Rectal smooth muscle tissue (tissue), 1 donor: ENCODE measurements around the gene ARL5A.
"Not testable (repeated sequence)": the region's sequence is repeated elsewhere in the genome, so short reads cannot be mapped to it uniquely, and the experiment has no call there.

Source experiments
- H3K27ac ChIP-seq: one replicate; pipeline ENCODE4 v1.7.0; 2013; ENCODE audit warnings: low read depth, low read length, inconsistent platforms
- H3K27me3 ChIP-seq: one replicate; pipeline ENCODE4 v1.7.0; 2013; ENCODE audit warnings: low read length; ENCODE audit not compliant: control insufficient read depth, insufficient read depth
- H3K36me3 ChIP-seq: one replicate; pipeline ENCODE4 v1.7.0; 2013; ENCODE audit warnings: low read length; ENCODE audit not compliant: control insufficient read depth, insufficient read depth
- H3K4me1 ChIP-seq: one replicate; pipeline ENCODE4 v1.7.0; 2013; ENCODE audit warnings: low read length; ENCODE audit not compliant: control insufficient read depth, insufficient read depth
- H3K4me3 ChIP-seq: one replicate; pipeline ENCODE4 v1.7.0; 2013; ENCODE audit warnings: low read length
- H3K9ac ChIP-seq: one replicate; pipeline ENCODE4 v1.7.0; 2013; ENCODE audit warnings: low read length

ARL5A gene

GRCh38 chr2:151805961-151806360, 22.3 kb downstream of the ARL5A start:
- no peak overlapping the region for H3K27ac ChIP-seq
- no peaks in the 10 kb centered on the region for H3K4me1 ChIP-seq
- no peaks in the 10 kb centered on the region for H3K27me3 ChIP-seq
- no peak overlapping the region for H3K9ac ChIP-seq
- no peak overlapping the region for H3K4me3 ChIP-seq
- peaks cover 7% of the 10 kb centered on the region for H3K36me3 ChIP-seq

DNA sequence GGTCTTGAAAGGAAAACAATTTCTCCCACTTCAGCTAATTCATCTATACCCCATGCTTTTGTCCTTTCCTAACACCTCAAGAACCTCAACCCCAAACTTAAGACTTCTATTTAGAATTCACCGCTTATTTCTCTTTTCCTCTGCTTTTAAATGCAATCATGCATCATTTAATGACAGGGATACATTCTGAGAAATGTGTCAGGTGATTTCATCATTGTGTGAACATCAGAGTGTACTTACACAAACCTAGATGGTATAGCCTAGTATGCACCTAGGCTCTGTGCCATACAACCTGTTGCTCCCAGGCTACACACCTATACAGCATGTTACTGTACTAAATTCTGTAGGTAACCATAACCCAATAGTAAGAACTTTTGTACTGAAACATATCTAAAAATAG, 22.9 kb downstream of the ARL5A start:
- no peak overlapping the region for H3K9ac ChIP-seq
- H3K27me3 ChIP-seq, result no peaks in the 10 kb centered on the region
- peaks cover 7% of the 10 kb centered on the region for H3K36me3 ChIP-seq
- H3K27ac ChIP-seq, result no peak overlapping the region
- H3K4me1 ChIP-seq, result no peaks in the 10 kb centered on the region
- H3K4me3 ChIP-seq, result no peak overlapping the region

GRCh38 chr2:151803811-151804210, 24.4 kb downstream of the ARL5A start:
- H3K4me1 ChIP-seq, result no peaks in the 10 kb centered on the region
- no peak overlapping the region for H3K9ac ChIP-seq
- H3K4me3 ChIP-seq, result no peak overlapping the region
- peaks cover 5% of the 10 kb centered on the region for H3K36me3 ChIP-seq
- no peaks in the 10 kb centered on the region for H3K27me3 ChIP-seq
- H3K27ac ChIP-seq, result no peak overlapping the region

GRCh38 chr2:151802315-151802714, 25.9 kb downstream of the ARL5A start:
- peaks cover 4% of the 10 kb centered on the region for H3K36me3 ChIP-seq
- H3K4me3 ChIP-seq, result no peak overlapping the region
- H3K4me1 ChIP-seq, result no peaks in the 10 kb centered on the region
- H3K9ac ChIP-seq, result no peak overlapping the region
- H3K27ac ChIP-seq, result no peak overlapping the region
- no peaks in the 10 kb centered on the region for H3K27me3 ChIP-seq

DNA sequence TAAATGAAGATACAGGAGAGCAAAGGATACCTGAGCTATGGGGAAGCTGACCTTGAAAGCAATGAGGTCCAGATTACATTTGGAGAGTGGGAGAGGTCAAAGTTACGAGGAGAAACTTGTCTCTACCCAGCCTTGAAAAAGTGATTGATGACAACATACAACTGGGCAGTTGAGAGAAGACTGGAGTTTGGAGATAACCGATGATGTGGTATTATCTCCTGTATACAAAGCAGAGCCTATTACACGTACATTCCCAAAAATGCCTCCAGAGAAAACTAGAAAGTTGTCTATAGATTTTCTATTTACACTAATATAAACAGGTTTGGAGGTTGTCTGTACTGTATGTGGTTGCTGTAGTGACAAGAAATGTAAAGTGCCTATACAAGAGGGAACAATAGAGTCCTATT, 28.3 kb downstream of the ARL5A start:
- Histone ChIP-seq H3K36me3 (no peaks in the 10 kb centered on the region), H3K27ac (no peak overlapping the region), H3K4me3 (no peak overlapping the region)

DNA sequence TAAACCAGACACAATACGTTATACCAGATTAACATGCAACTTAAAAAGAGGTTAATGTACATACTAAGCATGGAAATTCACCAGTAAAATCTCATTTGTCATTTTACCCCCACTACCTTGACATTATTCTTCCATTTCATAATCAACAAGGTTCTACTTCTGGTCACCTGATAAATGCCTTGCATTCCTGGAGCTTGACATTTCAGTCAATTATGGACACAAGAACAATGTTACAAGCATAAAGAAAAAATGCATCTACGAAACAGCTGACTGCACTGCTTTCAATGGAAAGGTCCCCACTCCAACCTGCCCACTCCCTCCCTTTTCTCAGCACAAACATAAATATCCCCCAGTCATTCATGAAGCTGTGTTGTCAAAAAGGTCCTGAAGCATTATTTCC, 31.4 kb downstream of the ARL5A start:
- Histone ChIP-seq H3K9ac (no peak overlapping the region), H3K4me1 (no peaks in the 10 kb centered on the region), H3K4me3 (no peak overlapping the region), H3K27me3 (no peaks in the 10 kb centered on the region), H3K27ac (no peak overlapping the region), H3K36me3 (no peaks in the 10 kb centered on the region)

More for the DNA sequence above, 28.3 kb downstream of the ARL5A start:
- no peaks in the 10 kb centered on the region for H3K4me1 ChIP-seq
- H3K9ac ChIP-seq, result no peak overlapping the region
- no peaks in the 10 kb centered on the region for H3K27me3 ChIP-seq

DNA sequence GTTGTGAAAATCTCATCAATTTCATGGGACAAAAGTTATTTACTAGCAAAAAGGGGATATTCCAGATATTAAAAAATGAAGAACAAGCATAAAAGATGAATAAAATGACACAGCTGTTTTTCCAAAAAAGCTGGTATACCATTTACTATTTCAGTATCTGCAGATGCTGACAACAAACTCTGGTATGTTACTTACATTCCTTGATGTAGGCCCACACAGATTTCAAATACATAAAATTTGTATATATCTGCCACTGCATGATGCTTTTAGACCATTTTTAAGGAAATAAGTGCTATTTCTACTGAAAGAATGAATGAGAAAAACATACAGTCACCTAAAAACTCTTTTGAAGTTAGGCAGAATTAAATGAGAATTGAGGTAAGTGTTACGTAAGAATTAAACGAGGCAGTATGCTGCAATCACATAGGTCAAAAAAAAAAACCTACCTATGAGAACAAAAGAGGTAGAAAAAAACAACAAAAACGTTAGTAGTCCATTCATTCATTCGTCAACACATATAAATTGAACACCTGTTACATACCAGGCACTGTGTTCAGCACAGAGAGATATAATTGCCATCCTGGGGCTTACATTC, 32.5 kb downstream of the ARL5A start:
- Histone ChIP-seq H3K27me3 (no peaks in the 10 kb centered on the region), H3K4me3 (no peak overlapping the region), H3K27ac (no peak overlapping the region), H3K4me1 (no peaks in the 10 kb centered on the region), H3K36me3 (no peaks in the 10 kb centered on the region), H3K9ac (no peak overlapping the region)

- H3K27ac ChIP-seq, H3K9ac ChIP-seq, H3K4me3 ChIP-seq, H3K4me1 ChIP-seq, H3K27me3 ChIP-seq, H3K36me3 ChIP-seq: not testable (repeated sequence)
Observed at GRCh38 chr2:151794422-151794821, 33.8 kb downstream of the ARL5A start.

GRCh38 chr2:151793123-151793522, 35.1 kb downstream of the ARL5A start:
- Histone ChIP-seq H3K36me3 (no peaks in the 10 kb centered on the region), H3K4me1 (no peaks in the 10 kb centered on the region), H3K9ac (no peak overlapping the region), H3K27me3 (no peaks in the 10 kb centered on the region), H3K4me3 (no peak overlapping the region), H3K27ac (no peak overlapping the region)

DNA sequence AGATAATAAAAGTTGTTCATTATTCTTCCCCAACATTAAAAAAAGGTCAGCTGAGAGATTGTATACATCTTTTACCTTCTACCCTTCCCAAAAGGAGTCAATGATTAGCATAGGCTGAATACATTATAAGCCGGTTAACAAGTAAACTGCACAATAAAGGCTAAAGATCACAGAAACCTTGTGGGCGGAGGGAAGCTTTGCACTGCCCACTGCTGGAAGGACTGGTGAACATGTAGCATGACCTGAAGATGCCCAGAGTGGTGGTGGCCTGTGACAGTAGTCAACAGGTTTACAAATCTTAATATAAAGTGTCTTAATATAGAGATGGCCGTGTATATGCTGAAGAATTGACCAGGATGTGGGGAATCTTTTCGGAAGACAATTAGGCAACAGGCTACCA, 35.6 kb downstream of the ARL5A start:
- H3K4me3 ChIP-seq, result no peak overlapping the region
- no peaks in the 10 kb centered on the region for H3K27me3 ChIP-seq
- no peak overlapping the region for H3K27ac ChIP-seq
- no peak overlapping the region for H3K9ac ChIP-seq
- H3K36me3 ChIP-seq, result no peaks in the 10 kb centered on the region
- H3K4me1 ChIP-seq, result no peaks in the 10 kb centered on the region

DNA sequence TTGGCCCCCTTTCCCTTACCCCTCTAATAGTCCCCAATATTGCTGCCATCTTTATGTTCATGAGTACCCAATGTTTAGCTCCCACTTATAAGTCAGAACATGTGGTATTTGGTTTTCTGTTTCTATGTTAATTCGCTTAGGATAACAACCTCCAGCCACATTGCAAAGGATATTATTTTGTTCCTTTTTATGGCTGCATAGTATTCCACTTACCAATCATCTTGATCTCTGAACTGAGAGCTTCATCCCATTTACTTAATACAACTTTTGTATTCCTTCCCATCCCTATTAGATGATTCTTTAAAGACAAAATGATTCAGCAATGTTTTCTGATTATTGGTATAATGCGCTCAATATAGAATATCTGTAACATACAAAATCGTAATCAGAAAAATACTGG, 36.7 kb downstream of the ARL5A start:
- no peak overlapping the region for H3K27ac ChIP-seq
- no peak overlapping the region for H3K4me3 ChIP-seq
- no peaks in the 10 kb centered on the region for H3K27me3 ChIP-seq
- H3K9ac ChIP-seq, result no peak overlapping the region
- no peaks in the 10 kb centered on the region for H3K36me3 ChIP-seq
- no peaks in the 10 kb centered on the region for H3K4me1 ChIP-seq

DNA sequence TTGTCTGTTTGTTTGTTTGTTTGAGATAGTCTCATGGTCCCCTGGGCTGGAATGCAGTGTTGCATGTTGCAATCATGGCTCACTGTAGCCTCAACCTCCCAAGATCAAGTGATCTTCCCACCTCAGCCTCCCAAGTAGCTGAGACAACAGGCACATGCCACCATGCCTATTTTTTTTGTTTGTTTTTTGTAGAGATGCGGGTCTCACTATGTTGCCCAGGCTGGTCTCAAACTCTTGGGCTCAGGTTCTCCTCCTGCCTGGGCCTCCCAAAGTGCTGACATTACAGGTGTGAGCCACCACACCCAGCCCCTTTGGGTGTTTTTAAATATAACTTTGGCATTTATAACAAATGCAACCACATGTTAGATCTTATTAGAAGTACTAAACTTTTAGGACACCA, 37.5 kb downstream of the ARL5A start:
- no peaks in the 10 kb centered on the region for H3K27me3 ChIP-seq
- no peaks in the 10 kb centered on the region for H3K36me3 ChIP-seq
- no peak overlapping the region for H3K9ac ChIP-seq
- H3K27ac ChIP-seq, result no peak overlapping the region
- H3K4me1 ChIP-seq, result no peaks in the 10 kb centered on the region
- no peak overlapping the region for H3K4me3 ChIP-seq

GRCh38 chr2:151789055-151789834, 39.0 kb downstream of the ARL5A start:
- no peaks in the 10 kb centered on the region for H3K27me3 ChIP-seq
- no peaks in the 10 kb centered on the region for H3K36me3 ChIP-seq
- H3K4me1 ChIP-seq, result no peaks in the 10 kb centered on the region
- H3K27ac ChIP-seq, result no peak overlapping the region
- no peak overlapping the region for H3K4me3 ChIP-seq
- no peak overlapping the region for H3K9ac ChIP-seq
